Astrocyte (in vitro differentiated cells and primary cell): ENCODE results near the gene GCNA. TPM values are rescaled to one million over a fixed set of nuclear protein-coding genes. Genes with fewer than 3 reads are reported as not detected.
"Not testable (repeated sequence)": the region's sequence is repeated elsewhere in the genome, so short reads cannot be mapped to it uniquely, and the experiment has no call there.

Source experiments
- DNase-seq: peaks from one replicate; pipeline ENCODE4 v3.0.0-alpha.2; 2010; ENCODE audit warnings: low read depth
- FAIRE-seq: peaks from 2 replicates; lab custom pipeline; 2011; peaks lifted over from hg19 to GRCh38; lab: Jason Lieb, UNC
- H2AFZ ChIP-seq: 2 replicates; pipeline ENCODE4 v1.6.0; 2012; ENCODE audit warnings: low read depth, low read length, inconsistent platforms
- H3K27ac ChIP-seq: 2 replicates; pipeline ENCODE4 v1.5.1; 2011; ENCODE audit warnings: low read depth, low read length, inconsistent platforms
- H3K27me3 ChIP-seq: 2 replicates; pipeline ENCODE4 v1.6.0; 2011; ENCODE audit warnings: low read length, inconsistent platforms; ENCODE audit not compliant: insufficient read depth
- H3K36me3 ChIP-seq: 2 replicates; pipeline ENCODE4 v1.5.1; 2011; ENCODE audit warnings: low read length, inconsistent platforms; ENCODE audit not compliant: insufficient read depth
- H3K4me1 ChIP-seq: 2 replicates; pipeline ENCODE4 v1.5.1; 2011; ENCODE audit warnings: low read length, inconsistent platforms; ENCODE audit not compliant: insufficient read depth
- H3K4me2 ChIP-seq: 2 replicates; pipeline ENCODE4 v1.6.0; 2012; ENCODE audit warnings: low read length, inconsistent platforms
- H3K4me3 ChIP-seq: 2 replicates; pipeline ENCODE4 v1.5.1; 2011; ENCODE audit warnings: low read depth, mild to moderate bottlenecking, low read length, inconsistent platforms; ENCODE audit not compliant: insufficient read depth
- H3K79me2 ChIP-seq: 2 replicates; pipeline ENCODE4 v1.6.0; 2012; ENCODE audit warnings: mild to moderate bottlenecking, low read length, inconsistent platforms; ENCODE audit not compliant: insufficient read depth
- H3K9ac ChIP-seq: 2 replicates; pipeline ENCODE4 v1.6.0; 2012; ENCODE audit warnings: mild to moderate bottlenecking, low read length, inconsistent platforms
- H3K9me3 ChIP-seq: 2 replicates; pipeline ENCODE4 v1.5.1; 2012; ENCODE audit warnings: low read depth, mild to moderate bottlenecking, low read length, inconsistent platforms; ENCODE audit not compliant: insufficient read depth
- H4K20me1 ChIP-seq: 2 replicates; pipeline ENCODE4 v1.6.0; 2012; ENCODE audit warnings: low read length, inconsistent platforms; ENCODE audit not compliant: insufficient read depth
- H3K27ac Mint-ChIP-seq: one replicate; pipeline ENCODE4 v1.8.0; 2021; ENCODE audit warnings: mild to moderate bottlenecking, mixed read lengths; ENCODE audit not compliant: unreplicated experiment
- H3K27me3 Mint-ChIP-seq: one replicate; pipeline ENCODE4 v1.8.0; 2021; ENCODE audit warnings: low read depth, mixed read lengths; ENCODE audit not compliant: unreplicated experiment
- H3K36me3 Mint-ChIP-seq: one replicate; pipeline ENCODE4 v1.8.0; 2021; ENCODE audit warnings: low read depth, mixed read lengths; ENCODE audit not compliant: unreplicated experiment
- H3K4me1 Mint-ChIP-seq: one replicate; pipeline ENCODE4 v1.8.0; 2021; ENCODE audit warnings: low read depth, mixed read lengths; ENCODE audit not compliant: unreplicated experiment
- H3K4me3 Mint-ChIP-seq: one replicate; pipeline ENCODE4 v1.8.0; 2021; ENCODE audit warnings: mild to moderate bottlenecking, moderate library complexity, mixed read lengths; ENCODE audit not compliant: unreplicated experiment
- H3K9me3 Mint-ChIP-seq: one replicate; pipeline ENCODE4 v1.8.0; 2021; ENCODE audit warnings: mild to moderate bottlenecking, mixed read lengths; ENCODE audit not compliant: unreplicated experiment
- EZH2 ChIP-seq: IDR thresholded peaks from 2 replicates; pipeline ENCODE4 v1.6.1; 2012; ENCODE audit warnings: mild to moderate bottlenecking, low read length, inconsistent platforms; ENCODE audit not compliant: insufficient read depth
- total RNA-seq: library from RNA; stranded (reverse); gene quantifications from 2 replicates; pipeline ENCODE4 v1.2.1, GENCODE V29; 2021
- TF ChIP-seq, protein P1 (sequence below): IDR thresholded peaks from 2 replicates; pipeline ENCODE4 v1.5.1; 2011; ENCODE audit warnings: low read depth, mild to moderate bottlenecking, inconsistent platforms, low read length, moderate library complexity; ENCODE audit not compliant: insufficient read depth

GCNA gene
- total RNA-seq, 1 donor from 2014 or later, result 2.2 TPM

DNA sequence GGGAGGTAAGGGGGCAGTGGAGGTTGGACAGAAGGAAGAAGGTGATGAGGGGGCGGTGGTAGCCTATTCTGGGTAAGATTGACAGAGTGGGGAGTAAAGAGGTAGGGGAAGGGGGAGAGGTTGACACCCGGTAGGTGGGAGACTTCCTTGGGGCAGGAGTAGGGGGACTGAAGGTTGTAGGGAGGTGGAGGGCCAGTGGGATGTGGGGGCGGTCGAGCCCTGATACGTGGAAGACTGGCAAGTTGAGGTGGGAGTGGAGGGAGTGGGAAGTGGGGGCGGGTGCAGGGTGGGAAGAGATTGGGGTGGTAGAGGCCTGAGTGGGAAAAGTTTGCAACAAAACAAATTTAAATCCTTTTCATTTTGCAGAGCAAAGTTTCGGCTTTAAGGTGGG, 1.7 kb downstream of the GCNA start:
- no peak overlapping the region for H2AFZ ChIP-seq
- no peaks in the 10 kb centered on the region for H3K9me3 ChIP-seq
- no peaks in the 10 kb centered on the region for H3K27me3 Mint-ChIP-seq
- H4K20me1 ChIP-seq, result no peaks in the 10 kb centered on the region
- no peaks in the 10 kb centered on the region for H3K4me1 ChIP-seq
- H3K4me1 Mint-ChIP-seq, result peaks cover 4% of the 10 kb centered on the region
- H3K36me3 Mint-ChIP-seq, result peaks cover 5% of the 10 kb centered on the region
- DNase-seq (no peak), FAIRE-seq (no peak)
- H3K4me3 Mint-ChIP-seq, result no peak overlapping the region
- peaks cover 9% of the 10 kb centered on the region for H3K36me3 ChIP-seq
- H3K9ac ChIP-seq, result no peak overlapping the region
- H3K9me3 Mint-ChIP-seq, result no peaks in the 10 kb centered on the region
- no peak for TF ChIP-seq EZH2
- TF ChIP-seq, protein P1, sequence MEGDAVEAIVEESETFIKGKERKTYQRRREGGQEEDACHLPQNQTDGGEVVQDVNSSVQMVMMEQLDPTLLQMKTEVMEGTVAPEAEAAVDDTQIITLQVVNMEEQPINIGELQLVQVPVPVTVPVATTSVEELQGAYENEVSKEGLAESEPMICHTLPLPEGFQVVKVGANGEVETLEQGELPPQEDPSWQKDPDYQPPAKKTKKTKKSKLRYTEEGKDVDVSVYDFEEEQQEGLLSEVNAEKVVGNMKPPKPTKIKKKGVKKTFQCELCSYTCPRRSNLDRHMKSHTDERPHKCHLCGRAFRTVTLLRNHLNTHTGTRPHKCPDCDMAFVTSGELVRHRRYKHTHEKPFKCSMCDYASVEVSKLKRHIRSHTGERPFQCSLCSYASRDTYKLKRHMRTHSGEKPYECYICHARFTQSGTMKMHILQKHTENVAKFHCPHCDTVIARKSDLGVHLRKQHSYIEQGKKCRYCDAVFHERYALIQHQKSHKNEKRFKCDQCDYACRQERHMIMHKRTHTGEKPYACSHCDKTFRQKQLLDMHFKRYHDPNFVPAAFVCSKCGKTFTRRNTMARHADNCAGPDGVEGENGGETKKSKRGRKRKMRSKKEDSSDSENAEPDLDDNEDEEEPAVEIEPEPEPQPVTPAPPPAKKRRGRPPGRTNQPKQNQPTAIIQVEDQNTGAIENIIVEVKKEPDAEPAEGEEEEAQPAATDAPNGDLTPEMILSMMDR, result no peak
- H3K4me2 ChIP-seq, result no peak overlapping the region
- no peaks in the 10 kb centered on the region for H3K79me2 ChIP-seq
- no peak overlapping the region for H3K4me3 ChIP-seq
- no peak overlapping the region for H3K27ac Mint-ChIP-seq
- no peak overlapping the region for H3K27ac ChIP-seq
- H3K27me3 ChIP-seq, result no peaks in the 10 kb centered on the region

DNA sequence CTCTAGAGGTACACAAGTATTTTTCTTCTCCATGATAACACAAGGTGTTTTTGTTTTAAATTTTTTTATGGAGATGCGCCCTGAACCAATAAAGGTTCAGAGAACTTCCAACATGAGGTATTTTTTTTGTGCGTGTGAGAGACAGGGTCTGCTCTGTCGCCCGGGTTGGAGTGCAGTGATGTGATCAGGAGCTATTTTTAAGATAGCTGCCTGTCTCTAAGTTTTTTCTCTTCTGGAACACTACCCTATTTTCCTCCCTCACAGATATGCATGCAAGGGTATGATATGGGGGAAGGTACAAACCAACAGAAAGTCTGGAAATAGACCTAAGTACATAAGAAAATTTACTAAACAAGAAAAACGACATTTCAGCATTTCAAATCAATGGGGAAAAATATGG, 3.0 kb downstream of the GCNA start:
- TF ChIP-seq, protein P1, result no peak
- no peak for TF ChIP-seq EZH2
- Histone ChIP-seq H3K9me3 (no peaks in the 10 kb centered on the region), H3K4me1 (no peaks in the 10 kb centered on the region), H3K27ac (no peak overlapping the region), H3K9ac (no peak overlapping the region), H3K79me2 (no peaks in the 10 kb centered on the region), H3K4me2 (no peak overlapping the region), H3K4me3 (no peak overlapping the region), H2AFZ (no peak overlapping the region), H4K20me1 (no peaks in the 10 kb centered on the region), H3K36me3 (peaks cover 2% of the 10 kb centered on the region), H3K27me3 (no peaks in the 10 kb centered on the region)
- peak; percentile 88 for FAIRE-seq
- DNase-seq, result no peak
- H3K27me3 Mint-ChIP-seq, result no peaks in the 10 kb centered on the region
- no peak overlapping the region for H3K4me3 Mint-ChIP-seq
- H3K4me1 Mint-ChIP-seq, result peaks cover 4% of the 10 kb centered on the region
- H3K27ac Mint-ChIP-seq, result peak overlapping the region; percentile 72
- no peaks in the 10 kb centered on the region for H3K9me3 Mint-ChIP-seq
- peaks cover 5% of the 10 kb centered on the region for H3K36me3 Mint-ChIP-seq

DNA sequence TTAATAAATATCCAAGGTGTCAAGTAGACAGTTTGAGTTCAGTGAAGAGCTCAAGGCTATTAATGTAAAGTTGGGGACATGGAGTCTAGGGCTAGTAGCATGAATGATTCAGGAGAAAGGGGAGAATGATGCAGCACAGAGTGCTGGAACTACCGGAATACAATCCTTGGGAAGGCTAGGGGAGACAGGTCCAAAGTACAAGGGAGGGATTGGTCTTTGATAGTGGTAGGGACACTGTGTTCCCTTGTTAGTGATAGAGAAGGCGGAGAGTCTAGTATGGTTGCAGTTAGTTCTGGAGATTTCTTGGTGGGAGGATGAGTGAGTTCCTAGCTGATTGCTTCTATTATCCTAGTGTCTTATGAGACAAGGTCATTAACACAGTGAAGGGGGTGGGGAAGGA, 8.7 kb downstream of the GCNA start:
- Histone ChIP-seq H3K79me2 (no peaks in the 10 kb centered on the region), H3K36me3 (no peaks in the 10 kb centered on the region), H3K27ac (no peak overlapping the region), H3K27me3 (no peaks in the 10 kb centered on the region), H3K4me2 (no peak overlapping the region), H3K4me3 (no peak overlapping the region), H3K9me3 (no peaks in the 10 kb centered on the region), H4K20me1 (no peaks in the 10 kb centered on the region), H3K4me1 (no peaks in the 10 kb centered on the region), H2AFZ (no peak overlapping the region), H3K9ac (no peak overlapping the region)
- Mint-ChIP-seq H3K27me3 (no peaks in the 10 kb centered on the region), H3K27ac (no peak overlapping the region), H3K9me3 (no peaks in the 10 kb centered on the region), H3K4me1 (no peaks in the 10 kb centered on the region), H3K4me3 (no peak overlapping the region), H3K36me3 (peaks cover 3% of the 10 kb centered on the region)
- no peak for DNase-seq
- no peak for FAIRE-seq
- TF ChIP-seq EZH2, result no peak

DNA sequence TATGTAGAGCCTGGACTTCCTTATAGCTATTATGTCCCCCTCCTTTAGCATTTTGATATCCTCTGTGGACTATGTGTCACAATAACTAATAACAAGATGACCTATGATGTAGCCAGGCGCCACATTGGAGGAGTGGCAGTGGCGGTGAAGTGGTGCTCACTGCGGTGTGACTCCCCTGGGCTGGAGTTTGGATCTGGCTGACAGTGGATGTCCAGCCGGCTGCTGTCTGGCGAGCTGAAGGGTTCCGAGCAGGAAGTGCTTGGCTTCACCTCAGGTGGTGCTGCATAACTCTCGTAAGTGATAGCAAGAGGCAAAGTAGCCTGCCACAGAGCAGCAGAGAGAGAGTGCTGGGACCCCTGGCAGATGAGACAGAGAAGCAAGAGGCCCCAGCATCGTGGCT, 15.0 kb downstream of the GCNA start:
- not testable (repeated sequence) for H3K79me2 ChIP-seq, H3K4me1 ChIP-seq, DNase-seq, H3K4me2 ChIP-seq, H2AFZ ChIP-seq, H3K9me3 ChIP-seq, H3K27me3 Mint-ChIP-seq, H3K27ac Mint-ChIP-seq, H3K9ac ChIP-seq, H3K36me3 ChIP-seq, H3K27ac ChIP-seq, H3K9me3 Mint-ChIP-seq, H4K20me1 ChIP-seq, H3K36me3 Mint-ChIP-seq, H3K4me1 Mint-ChIP-seq, H3K27me3 ChIP-seq, H3K4me3 ChIP-seq, H3K4me3 Mint-ChIP-seq
- FAIRE-seq, result peak; percentile 34
